Gastrocnemius medialis (tissue), 4 donors: ENCODE results near the gene ARVCF.

Source experiments
- POLR2A ChIP-seq, 2 donors: fragments of 450-650 bp; IDR thresholded peaks; one replicate each; pipeline ENCODE4 v1.6.1; 2017; ENCODE audit warnings: antibody characterized with exemption in 2 of 2, mild to moderate bottlenecking in 2 of 2, moderate library complexity in 2 of 2
- TF ChIP-seq, protein P1 (sequence below), 5 experiments: fragments of 450-650 bp in 3 of 5; fragments of 200-600 bp in 2 of 5; sonication (generic) in 2 of 5; IDR thresholded peaks in 4 of 5; conservative IDR thresholded peaks in 1 of 5; 1 replicate in 4 of 5; 2 replicates in 1 of 5; pipeline ENCODE4 v1.5.1; 2016 to 2019; ENCODE audit warnings: antibody characterized with exemption in 5 of 5, mild to moderate bottlenecking in 3 of 5, moderate library complexity in 3 of 5

DNA sequence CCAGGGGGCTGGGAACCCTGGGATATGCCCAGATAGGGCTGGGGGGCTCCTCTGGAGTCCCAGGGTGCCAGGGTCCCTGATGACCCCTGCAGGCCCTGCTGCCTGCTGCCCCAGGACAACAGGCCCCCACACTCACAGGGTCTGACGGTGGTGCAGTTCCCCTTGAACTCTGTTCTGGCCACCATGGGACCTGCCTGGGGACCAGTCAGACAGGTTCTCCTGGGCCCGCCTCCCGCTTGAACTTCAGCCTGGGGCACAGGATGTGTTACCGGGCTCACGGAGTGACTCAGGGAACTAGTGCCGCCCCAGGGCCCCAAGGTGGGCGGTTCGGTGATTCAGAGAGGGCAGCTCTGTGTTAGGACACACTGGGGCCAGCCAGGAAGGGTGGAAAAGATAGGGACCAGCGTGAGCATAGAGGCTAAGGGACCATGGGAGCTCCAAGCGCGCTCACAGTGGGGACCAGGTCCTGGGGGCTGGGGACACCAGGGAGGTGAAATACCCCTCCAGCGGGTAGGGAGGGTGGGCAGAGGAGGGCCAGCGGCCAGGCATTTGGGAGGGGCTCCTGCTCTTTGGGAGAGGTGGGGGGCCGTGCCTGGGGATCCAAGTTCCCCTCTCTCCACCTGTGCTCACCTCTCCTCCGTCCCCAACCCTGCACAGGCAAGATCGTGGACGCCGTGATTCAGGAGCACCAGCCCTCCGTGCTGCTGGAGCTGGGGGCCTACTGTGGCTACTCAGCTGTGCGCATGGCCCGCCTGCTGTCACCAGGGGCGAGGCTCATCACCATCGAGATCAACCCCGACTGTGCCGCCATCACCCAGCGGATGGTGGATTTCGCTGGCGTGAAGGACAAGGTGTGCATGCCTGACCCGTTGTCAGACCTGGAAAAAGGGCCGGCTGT, 53.5 kb downstream of the ARVCF start:
- TF ChIP-seq, protein P1, sequence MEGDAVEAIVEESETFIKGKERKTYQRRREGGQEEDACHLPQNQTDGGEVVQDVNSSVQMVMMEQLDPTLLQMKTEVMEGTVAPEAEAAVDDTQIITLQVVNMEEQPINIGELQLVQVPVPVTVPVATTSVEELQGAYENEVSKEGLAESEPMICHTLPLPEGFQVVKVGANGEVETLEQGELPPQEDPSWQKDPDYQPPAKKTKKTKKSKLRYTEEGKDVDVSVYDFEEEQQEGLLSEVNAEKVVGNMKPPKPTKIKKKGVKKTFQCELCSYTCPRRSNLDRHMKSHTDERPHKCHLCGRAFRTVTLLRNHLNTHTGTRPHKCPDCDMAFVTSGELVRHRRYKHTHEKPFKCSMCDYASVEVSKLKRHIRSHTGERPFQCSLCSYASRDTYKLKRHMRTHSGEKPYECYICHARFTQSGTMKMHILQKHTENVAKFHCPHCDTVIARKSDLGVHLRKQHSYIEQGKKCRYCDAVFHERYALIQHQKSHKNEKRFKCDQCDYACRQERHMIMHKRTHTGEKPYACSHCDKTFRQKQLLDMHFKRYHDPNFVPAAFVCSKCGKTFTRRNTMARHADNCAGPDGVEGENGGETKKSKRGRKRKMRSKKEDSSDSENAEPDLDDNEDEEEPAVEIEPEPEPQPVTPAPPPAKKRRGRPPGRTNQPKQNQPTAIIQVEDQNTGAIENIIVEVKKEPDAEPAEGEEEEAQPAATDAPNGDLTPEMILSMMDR (IDR thresholded peaks at IDR 0.05 in 4 of 5, conservative IDR thresholded peaks at IDR 0.05 in 1 of 5): no peak
- TF ChIP-seq POLR2A (IDR thresholded peaks at IDR 0.05): no peak
